Astrocyte of the spinal cord (primary cell): ENCODE measurements around the gene RBP5.
"Not testable (repeated sequence)": the region's sequence is repeated elsewhere in the genome, so short reads cannot be mapped to it uniquely, and the experiment has no call there.

ENCODE experiments used
- DNase-seq: peaks from one replicate; pipeline ENCODE4 v3.0.0; 2011; ENCODE audit warnings: low read depth, low spot score
- H3K4me3 ChIP-seq: 2 replicates; pipeline ENCODE4 v1.5.1; 2011; ENCODE audit warnings: low read depth, mild to moderate bottlenecking, low read length, moderate library complexity
- CTCF ChIP-seq: IDR thresholded peaks from 2 replicates; pipeline ENCODE4 v1.5.1; 2012; ENCODE audit warnings: low read depth, mild to moderate bottlenecking, low read length, inconsistent platforms
- in situ Hi-C: cut with HindIII; loops from 2 replicates; pipeline ENCODE4 v1.10.0; 2017; ENCODE audit warnings: low sequenced_read_pairs

RBP5 gene

GRCh38 chr12:7107636-7108002, 21.1 kb downstream of the RBP5 start:
- no peak for DNase-seq
- no peak for TF ChIP-seq CTCF
- in situ Hi-C loops: no loop called here
- peak overlapping the region; percentile 67 for H3K4me3 ChIP-seq

GRCh38 chr12:7107181-7107580, 21.5 kb downstream of the RBP5 start:
- in situ Hi-C loops, DNase-seq: not testable (repeated sequence)

GRCh38 chr12:7106082-7106481, 22.6 kb downstream of the RBP5 start:
- H3K4me3 ChIP-seq: no peak overlapping the region
- in situ Hi-C loops: no loop called here
- DNase-seq: no peak
- TF ChIP-seq CTCF: no peak

More at GRCh38 chr12:7107181-7107580, 21.5 kb downstream of the RBP5 start:
- not testable (repeated sequence) for H3K4me3 ChIP-seq

- H3K4me3 ChIP-seq: no peak overlapping the region
- in situ Hi-C loops: no loop called here
- no peak for TF ChIP-seq CTCF
- no peak for DNase-seq
Observed at GRCh38 chr12:7103837-7104584, 24.7 kb downstream of the RBP5 start.

- no peak for DNase-seq
- H3K4me3 ChIP-seq: no peak overlapping the region
- no peak for TF ChIP-seq CTCF
- in situ Hi-C loops: no loop called here
Observed at GRCh38 chr12:7102582-7102981, 26.1 kb downstream of the RBP5 start.

GRCh38 chr12:7101694-7102131, 27.0 kb downstream of the RBP5 start:
- in situ Hi-C loops: no loop called here
- no peak for TF ChIP-seq CTCF
- DNase-seq: no peak
- no peak overlapping the region for H3K4me3 ChIP-seq

GRCh38 chr12:7101047-7101693, 27.5 kb downstream of the RBP5 start:
- no peak overlapping the region for H3K4me3 ChIP-seq
- TF ChIP-seq CTCF: no peak
- no peak for DNase-seq
- in situ Hi-C loops: no loop called here
